Coronary artery (tissue), 2 donors: Measurements from ENCODE around the gene OR9A4.
A peak's percentile ranks its signal among the peaks of the same experiment; 100 is the strongest.

Experiments
- DNase-seq: peaks from one replicate; pipeline ENCODE4 v3.0.0-alpha.2; 2017; ENCODE audit warnings: low spot score
- H3K27ac ChIP-seq, 2 donors: fragments of 200-600 bp; sonication (generic); one replicate each; pipeline ENCODE4 v1.5.1; 2016 to 2019
- H3K4me3 ChIP-seq: fragments of 200-600 bp; sonication (generic); 2 replicates; pipeline ENCODE4 v1.5.1; 2016; ENCODE audit warnings: mild to moderate bottlenecking, moderate library complexity
- CTCF ChIP-seq: fragments of 200-600 bp; sonication (generic); IDR thresholded peaks from one replicate; pipeline ENCODE4 v1.5.1; 2019; ENCODE audit warnings: antibody characterized with exemption

OR9A4 gene

GRCh38 chr7:141915565-141915964 lies 634 bp upstream of the OR9A4 start:
- no peak for DNase-seq
- Histone ChIP-seq H3K4me3 (no peak overlapping the region), H3K27ac (no peak overlapping the region)
- no peak for TF ChIP-seq CTCF

GRCh38 chr7:141920281-141920680 lies 4.1 kb downstream of the OR9A4 start:
- no peak for DNase-seq
- no peak overlapping the region for H3K4me3 ChIP-seq
- no peak overlapping the region for H3K27ac ChIP-seq
- TF ChIP-seq CTCF, result no peak

GRCh38 chr7:141928146-141928844 lies 12.1 kb downstream of the OR9A4 start:
- H3K4me3 ChIP-seq, result no peak overlapping the region
- H3K27ac ChIP-seq, result peak overlapping the region in 1 of 2 donors; percentile 16
- no peak for DNase-seq
- TF ChIP-seq CTCF, result no peak

- Histone ChIP-seq H3K27ac (no peak overlapping the region), H3K4me3 (no peak overlapping the region)
- no peak for DNase-seq
- no peak for TF ChIP-seq CTCF
Measured at GRCh38 chr7:141928845-141929195, 12.6 kb downstream of the OR9A4 start.

GRCh38 chr7:141930211-141930610 lies 14.0 kb downstream of the OR9A4 start:
- H3K4me3 ChIP-seq, result no peak overlapping the region
- H3K27ac ChIP-seq, result no peak overlapping the region
- no peak for DNase-seq
- TF ChIP-seq CTCF, result no peak

- no peak overlapping the region for H3K4me3 ChIP-seq
- H3K27ac ChIP-seq, result no peak overlapping the region
- no peak for DNase-seq
- TF ChIP-seq CTCF, result no peak
Measured at GRCh38 chr7:141941075-141941474, 24.9 kb downstream of the OR9A4 start.

GRCh38 chr7:141943846-141944245 lies 27.6 kb downstream of the OR9A4 start:
- no peak overlapping the region for H3K4me3 ChIP-seq
- H3K27ac ChIP-seq, result no peak overlapping the region
- TF ChIP-seq CTCF, result no peak
- DNase-seq, result no peak
